ENCODE data around the gene NGLY1.

The NGLY1 gene

GRCh38 chr3:25782938-25783660, at the start of gene NGLY1:
Gene NGLY1 (minus strand): TSS chr3:25783443. CDS start chr3:25783390, 53 bp downstream.
- peak; percentile 76 for DNase-seq

- peak; percentile 44 for DNase-seq
These were observed 48.3 kb upstream of the NGLY1 start for GRCh38 chr3:25831578-25831977.

- DNase-seq, result no peak
These were observed 47.4 kb upstream of the NGLY1 start for GRCh38 chr3:25830373-25831280.

DNA sequence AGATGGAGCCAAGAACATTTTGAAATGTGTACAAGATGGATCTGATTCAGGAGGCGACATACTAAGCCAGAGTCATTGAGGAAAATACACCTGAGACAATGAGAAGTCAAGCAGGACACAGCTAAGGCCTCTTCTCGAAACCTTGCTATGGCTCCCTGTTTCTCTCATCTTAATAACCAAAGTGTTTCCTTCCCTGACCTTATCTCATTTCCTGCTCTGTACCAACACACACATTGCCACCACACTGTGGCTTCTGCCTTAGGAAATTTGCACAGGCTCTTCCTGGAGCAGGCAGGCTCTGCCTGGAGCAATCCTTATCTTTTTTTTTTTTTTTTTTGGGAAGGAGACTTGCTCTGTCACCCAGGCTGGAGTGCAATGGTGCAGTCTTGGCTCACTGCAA, 43.3 kb upstream of the NGLY1 start:
- peak; percentile 67 for DNase-seq

- no peak for DNase-seq
These were observed 40.1 kb upstream of the NGLY1 start for GRCh38 chr3:25823314-25823713.

GRCh38 chr3:25821746-25822573, 38.7 kb upstream of the NGLY1 start:
- DNase-seq, result no peak

DNA sequence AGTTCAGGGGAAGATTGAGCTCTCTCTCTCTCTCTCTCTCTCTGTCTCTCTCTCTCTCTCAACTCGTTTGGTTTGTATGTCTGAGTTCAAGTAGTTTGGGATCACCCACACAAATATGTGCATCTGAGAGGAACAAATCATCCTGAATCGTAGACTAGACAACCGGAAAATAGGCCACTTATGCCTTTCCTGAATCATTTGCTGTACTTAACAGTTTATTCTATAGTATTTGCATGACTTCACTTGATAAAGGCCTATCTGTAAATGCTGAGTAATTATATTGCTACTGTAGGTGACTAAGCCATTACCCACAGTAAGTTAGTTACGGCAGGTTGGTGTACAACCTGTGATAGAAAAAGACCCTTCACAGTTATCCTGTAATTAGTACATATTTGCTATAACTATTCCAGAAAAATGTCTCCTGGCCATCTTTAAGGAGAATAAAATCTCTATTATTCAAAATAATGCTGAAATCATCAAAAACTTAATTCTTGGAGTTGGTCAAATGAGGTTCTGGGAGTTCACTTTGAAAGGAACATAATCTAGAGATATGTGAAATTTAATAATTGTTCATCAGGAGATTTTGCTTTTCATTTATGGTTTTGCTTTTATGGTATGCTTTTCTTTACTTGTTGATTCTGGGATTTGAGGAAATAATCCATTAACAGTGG, 37.7 kb upstream of the NGLY1 start:
- no peak for DNase-seq

DNA sequence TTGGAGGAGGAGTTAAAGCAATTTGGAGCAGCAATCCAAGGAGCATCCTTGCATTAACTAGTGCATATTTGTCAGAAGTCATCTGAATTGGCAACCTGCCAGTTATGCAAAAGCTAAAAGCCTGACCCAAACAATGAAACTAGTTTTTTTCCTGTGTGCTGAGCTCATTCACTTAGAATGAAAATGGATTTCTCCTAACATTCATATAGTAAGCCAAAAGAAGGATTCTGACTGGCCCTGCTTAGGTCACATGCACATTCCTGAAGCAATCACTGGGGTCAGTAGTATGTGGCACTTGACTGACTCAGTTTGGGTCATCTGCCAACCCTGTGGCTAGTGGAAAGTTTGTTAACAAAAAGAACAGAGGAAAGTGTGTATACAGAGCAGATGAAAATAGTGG, 37.1 kb upstream of the NGLY1 start:
- DNase-seq, result no peak

DNA sequence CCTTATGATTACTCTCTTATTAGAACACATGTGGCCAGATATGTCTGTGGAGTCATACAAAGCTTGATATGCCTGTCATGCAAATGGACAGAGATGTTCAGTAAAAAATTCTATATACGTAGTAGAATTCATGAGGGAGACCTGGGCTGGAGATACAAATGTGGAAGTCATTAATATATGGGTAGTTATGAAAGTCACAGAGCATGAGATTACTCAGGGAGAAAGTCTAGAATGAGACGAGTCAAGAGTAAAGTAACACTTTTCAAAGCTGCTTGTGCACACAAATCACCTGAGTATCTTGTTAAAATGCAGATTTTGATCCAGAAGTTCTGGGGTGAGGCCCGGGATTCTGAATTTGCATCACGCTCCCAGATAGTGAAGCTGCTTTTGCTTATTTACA, 35.1 kb upstream of the NGLY1 start:
- no peak for DNase-seq

DNA sequence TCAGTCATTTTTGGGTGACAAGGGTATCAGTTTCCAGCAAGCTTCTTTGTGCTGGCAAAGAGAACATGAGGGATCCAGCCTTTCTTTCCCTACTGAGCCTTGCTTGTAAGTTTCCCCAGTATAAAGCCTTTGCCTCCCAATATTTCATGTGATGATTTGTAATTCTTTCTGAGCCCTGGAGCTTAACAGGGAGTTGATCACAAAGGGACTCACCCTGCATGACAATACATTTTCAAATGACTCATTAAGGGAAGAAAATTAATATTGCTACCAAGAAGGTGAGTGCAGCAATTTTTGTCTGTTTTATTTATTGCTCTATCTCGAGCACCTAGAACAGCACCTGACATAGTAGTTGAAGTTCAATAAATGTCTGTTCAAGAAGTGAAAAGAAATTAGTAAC, 34.4 kb upstream of the NGLY1 start:
- DNase-seq, result no peak

GRCh38 chr3:25817107-25817506, 33.9 kb upstream of the NGLY1 start:
- no peak for DNase-seq

DNA sequence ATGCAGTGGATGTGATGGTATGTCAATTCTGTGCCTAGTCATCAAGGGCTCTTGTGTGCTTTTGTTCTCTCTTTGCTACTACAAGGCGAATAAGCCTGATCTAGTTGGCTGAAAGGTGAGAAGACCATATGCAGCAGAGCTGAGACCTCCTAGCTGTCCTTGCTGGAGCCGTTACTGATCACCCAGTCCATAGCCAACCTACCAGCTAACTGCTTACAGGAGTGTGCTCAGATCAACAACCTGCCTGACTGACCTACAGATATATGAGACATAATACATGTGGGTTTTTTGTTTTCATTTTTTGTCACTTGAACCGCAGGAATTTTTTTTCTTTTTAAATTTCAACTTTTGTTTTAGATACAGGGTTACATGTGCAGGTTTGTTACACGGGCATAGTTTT, 29.4 kb upstream of the NGLY1 start:
- no peak for DNase-seq

DNA sequence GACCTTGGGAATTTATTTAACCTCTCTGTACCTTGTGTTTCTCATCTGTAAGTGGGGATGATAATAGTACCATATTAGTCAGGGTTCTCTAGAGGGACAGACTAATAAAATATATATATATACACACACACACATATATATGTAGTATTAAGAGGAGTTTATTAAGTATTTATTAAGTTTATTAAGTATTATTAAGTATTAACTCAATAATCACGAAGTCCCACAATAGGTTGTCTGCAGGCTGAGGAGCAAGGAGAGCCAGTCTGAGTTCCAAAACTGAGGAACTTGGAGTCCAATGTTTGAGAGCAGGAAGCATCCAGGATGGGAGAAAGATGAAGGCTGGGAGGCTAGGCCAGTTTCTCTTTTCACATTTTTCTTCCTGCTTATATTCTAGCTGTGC, 21.4 kb upstream of the NGLY1 start:
- no peak for DNase-seq

GRCh38 chr3:25803833-25804232, 20.6 kb upstream of the NGLY1 start:
- no peak for DNase-seq

- DNase-seq, result no peak
These were observed 18.5 kb upstream of the NGLY1 start for GRCh38 chr3:25801786-25802185.

- DNase-seq, result peak; percentile 77
These were observed 6.6 kb upstream of the NGLY1 start, which contains the start of gene OXSM for GRCh38 chr3:25789596-25790556. Gene OXSM (plus strand): TSS chr3:25790090. CDS start chr3:25791021, 931 bp downstream.

- no peak for DNase-seq
These were observed 6.0 kb upstream of the NGLY1 start for GRCh38 chr3:25789209-25789595.

DNA sequence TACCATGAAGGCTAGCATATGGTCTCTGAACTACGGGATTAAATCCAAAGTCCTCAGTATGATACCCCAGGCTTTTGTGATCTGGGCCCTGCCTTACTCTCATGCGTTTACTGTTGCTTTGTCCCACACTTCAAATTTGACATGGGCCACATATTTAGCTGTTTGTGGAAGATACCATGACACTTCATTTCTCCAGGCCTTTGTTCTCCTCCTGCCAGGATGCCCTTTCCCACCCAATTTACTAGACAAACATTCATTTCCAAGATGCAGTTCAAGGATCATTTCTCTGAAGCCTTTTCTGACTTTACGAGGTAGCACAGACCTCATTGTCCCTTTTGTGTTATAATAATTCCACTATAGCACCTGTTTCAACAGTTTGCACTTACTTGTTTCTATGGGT, 4.4 kb upstream of the NGLY1 start:
- DNase-seq, result no peak

- DNase-seq, result no peak
These were observed 2.6 kb upstream of the NGLY1 start for GRCh38 chr3:25785826-25786225.

DNA sequence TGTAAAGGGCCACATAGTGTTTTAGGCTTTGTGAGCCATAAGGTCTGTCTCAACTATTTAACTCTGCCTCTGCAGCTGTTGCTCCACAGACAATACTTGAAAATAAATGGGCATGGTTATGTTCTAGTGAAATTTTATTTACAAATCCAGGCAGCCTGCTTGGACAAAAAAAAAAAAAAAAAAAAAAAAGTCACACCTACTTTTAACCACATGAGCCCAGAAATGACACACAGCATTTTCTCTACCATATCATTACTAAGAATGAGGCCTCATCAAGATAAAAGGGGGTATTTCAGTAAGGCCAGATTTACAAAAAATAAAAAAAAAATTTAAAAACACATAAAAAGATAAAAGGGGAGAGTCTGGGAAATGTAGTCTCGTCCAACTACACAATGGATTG, 1.7 kb upstream of the NGLY1 start:
- no peak for DNase-seq
